GM12864 (cell line): ENCODE results near the gene DSP.

Experiments
- DNase-seq: peaks from one replicate; pipeline ENCODE4 v3.0.0-alpha.2; 2011; ENCODE audit warnings: low read depth
- H3K4me3 ChIP-seq: 2 replicates; pipeline ENCODE4 v1.5.1; 2011; ENCODE audit warnings: mild to moderate bottlenecking, low read depth, low read length, control low read depth
- TF ChIP-seq, protein P1 (sequence below): IDR thresholded peaks from 2 replicates; pipeline ENCODE4 v1.5.1; 2011; ENCODE audit warnings: low read depth, mild to moderate bottlenecking, moderate library complexity, low read length, control low read depth, inconsistent platforms; ENCODE audit errors: missing control alignments

The DSP gene

DNA sequence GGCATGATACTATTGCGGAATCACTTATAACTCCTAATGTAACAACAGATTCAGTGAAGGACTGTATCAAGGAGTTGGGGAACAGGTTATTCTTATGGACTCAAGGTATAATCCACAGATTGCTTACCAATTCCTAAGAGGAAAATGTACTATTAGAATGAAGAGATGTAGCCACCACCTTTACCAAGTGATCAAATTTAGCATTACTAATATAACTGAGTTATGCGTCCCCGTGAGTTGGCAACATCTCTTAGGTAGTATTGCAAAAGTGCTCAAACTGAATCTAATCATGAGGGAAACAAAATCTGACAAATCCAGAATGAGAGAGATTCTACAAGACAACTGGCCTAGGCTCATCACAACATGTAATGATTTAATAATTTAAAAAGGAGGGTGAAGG is 47.8 kb downstream of the DSP start:
- DNase-seq, result no peak
- no peak overlapping the region for H3K4me3 ChIP-seq
- TF ChIP-seq, protein P1, sequence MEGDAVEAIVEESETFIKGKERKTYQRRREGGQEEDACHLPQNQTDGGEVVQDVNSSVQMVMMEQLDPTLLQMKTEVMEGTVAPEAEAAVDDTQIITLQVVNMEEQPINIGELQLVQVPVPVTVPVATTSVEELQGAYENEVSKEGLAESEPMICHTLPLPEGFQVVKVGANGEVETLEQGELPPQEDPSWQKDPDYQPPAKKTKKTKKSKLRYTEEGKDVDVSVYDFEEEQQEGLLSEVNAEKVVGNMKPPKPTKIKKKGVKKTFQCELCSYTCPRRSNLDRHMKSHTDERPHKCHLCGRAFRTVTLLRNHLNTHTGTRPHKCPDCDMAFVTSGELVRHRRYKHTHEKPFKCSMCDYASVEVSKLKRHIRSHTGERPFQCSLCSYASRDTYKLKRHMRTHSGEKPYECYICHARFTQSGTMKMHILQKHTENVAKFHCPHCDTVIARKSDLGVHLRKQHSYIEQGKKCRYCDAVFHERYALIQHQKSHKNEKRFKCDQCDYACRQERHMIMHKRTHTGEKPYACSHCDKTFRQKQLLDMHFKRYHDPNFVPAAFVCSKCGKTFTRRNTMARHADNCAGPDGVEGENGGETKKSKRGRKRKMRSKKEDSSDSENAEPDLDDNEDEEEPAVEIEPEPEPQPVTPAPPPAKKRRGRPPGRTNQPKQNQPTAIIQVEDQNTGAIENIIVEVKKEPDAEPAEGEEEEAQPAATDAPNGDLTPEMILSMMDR, result no peak

DNA sequence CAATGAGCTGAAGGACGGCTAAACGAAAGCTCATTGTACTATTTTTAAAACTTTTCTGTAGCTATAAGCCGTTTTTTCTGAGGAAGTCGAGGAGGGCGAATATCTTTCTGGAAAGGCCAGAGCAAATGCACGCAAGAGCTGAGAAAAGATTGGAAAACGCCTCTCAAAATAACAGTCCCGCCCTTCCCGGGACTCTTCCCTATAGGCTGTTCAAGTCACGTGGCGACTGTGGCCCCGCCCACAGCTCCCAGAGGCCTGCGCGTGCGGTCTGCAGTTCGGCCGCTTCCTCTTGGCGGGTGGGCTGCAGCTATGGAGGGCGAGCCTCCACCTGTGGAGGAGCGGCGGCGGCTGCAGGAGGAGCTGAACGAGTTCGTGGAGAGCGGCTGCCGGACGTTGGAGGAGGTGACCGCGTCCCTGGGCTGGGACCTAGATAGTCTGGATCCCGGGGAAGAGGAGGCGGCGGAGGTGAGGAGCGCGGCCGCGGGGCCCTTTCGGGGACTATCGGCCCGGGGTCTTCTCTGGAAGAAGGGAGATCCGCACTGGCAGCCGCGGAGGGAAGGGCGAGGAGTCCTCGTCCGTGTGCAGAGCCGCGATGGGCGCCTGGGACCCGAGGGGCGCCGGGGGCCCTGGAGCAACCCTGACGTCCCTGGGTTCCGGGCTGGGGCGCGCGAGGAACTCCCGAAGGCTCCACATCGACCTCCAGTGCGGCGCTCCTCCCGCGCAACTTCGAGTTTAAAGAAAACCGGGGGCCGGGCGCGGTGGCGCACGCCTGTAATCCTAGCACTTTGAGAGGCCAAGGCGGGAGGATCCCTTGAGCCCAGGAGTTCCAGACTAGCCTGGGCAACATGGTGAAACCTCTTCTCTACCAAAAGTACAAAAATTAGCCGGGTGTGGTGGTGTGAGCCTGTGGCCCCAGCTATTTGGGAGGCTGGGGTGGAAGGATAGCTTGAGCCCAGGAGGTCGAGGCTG is 48.8 kb downstream of the DSP start, which contains the start of gene SNRNP48:
SNRNP48 (plus strand) TSS at position 250 of the 969 bp plus-strand sequence; CDS start at position 310, 60 bp downstream.
- H3K4me3 ChIP-seq, result peak within 1 kb of the TSS; percentile 94
- TF ChIP-seq, protein P1, result no peak
- peak; percentile 78 for DNase-seq

DNA sequence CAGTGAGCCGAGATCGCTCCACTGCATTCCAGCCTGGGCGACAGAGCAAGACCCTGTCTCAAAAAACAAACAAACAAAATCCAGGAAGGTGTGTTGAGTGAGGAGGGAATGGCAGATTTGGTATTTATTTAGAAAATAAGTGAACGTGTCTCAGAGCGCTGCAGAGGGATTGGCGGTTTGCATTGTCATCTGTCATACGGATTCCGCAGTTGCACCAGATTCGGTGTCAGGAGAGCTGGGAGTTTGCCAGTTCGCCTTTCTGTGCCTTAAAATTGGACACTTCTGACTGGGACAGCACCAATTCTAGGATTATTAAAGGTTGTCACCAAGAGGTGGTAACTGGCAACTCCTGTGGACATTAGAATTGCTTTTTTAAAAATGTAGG is 49.4 kb downstream of the DSP start:
- no peak for DNase-seq
- peak overlapping the region; percentile 94 for H3K4me3 ChIP-seq
- TF ChIP-seq, protein P1, result no peak

DNA sequence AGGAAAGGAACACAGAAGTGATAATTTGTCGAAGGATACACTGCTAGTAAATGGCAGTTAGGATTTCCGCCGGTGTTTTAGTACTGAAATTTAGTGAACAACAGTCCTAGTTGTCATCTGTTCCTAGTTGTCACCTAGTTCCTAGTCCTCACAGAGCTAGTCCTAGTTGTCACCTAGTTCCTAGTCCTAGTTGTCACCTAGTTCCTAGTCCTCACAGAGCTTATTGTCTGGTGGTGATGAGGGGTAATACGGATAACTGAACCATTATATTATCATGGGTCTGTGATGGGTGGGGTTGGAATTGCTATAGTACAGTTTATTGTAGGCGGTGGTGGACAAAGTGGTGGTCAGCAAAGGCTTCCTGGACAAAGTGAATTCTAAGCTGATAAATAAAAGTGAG is 50.3 kb downstream of the DSP start:
- DNase-seq, result no peak
- TF ChIP-seq, protein P1, result no peak
- no peak overlapping the region for H3K4me3 ChIP-seq

DNA sequence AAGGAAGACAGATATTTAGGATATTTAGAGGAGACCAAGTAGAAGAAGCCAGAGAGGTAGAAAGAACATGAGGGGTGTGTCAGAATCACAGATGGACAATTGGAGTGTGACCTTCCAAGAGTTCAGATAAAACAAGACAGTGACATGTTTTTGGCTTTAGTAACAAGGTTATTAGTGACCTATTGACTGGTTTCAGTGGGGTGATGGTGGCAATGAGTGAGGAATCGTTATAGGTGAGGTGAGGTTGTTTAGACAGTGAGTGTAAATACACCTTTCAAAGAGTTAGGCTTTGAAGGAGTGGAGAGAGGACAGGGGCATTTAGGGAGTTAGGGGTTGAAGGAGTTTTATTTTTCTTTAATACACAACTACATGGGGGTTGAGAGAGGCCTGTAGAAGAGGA is 51.8 kb downstream of the DSP start:
- DNase-seq, result no peak
- no peak overlapping the region for H3K4me3 ChIP-seq
- TF ChIP-seq, protein P1, result no peak

DNA sequence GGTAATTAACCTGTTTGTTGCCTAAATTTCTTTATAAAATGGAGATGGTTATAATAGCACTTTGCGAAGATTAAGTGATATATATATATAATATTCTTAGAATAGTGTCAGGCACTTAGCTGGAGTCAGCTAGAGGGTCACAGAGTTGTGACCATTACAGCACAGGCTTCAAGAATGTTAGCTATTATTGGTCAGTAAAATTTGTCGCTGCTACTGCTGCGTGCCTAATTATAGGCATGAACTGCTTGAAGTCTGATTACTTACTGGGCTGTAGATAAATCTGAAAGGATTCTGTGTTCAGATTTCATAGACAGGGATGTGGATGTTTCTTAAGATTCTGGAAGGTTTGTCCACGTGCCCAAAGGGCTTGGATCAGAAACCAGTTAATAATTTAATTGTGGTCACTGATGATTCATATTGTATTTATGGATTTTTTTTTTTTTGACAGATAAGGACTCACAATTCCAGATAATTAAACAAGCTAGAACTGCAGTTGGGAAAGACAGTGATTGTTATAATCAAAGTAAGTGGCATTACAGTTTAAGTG is 53.2 kb downstream of the DSP start:
- TF ChIP-seq, protein P1, result no peak
- no peak for DNase-seq
- H3K4me3 ChIP-seq, result no peak overlapping the region
